HG03575 (cell line): ENCODE measurements around the gene SLC25A47.
"Not testable (repeated sequence)": the region's sequence is repeated elsewhere in the genome, so short reads cannot be mapped to it uniquely, and the experiment has no call there.

Experiments
- ATAC-seq: cut with Tn5 transposase; IDR thresholded peaks from one replicate; pipeline ENCODE4 v1.9.1; 2021; ENCODE audit not compliant: unreplicated experiment, insufficient number of reproducible peaks, low FRiP score; ENCODE audit errors: extremely low read depth

SLC25A47 gene

DNA sequence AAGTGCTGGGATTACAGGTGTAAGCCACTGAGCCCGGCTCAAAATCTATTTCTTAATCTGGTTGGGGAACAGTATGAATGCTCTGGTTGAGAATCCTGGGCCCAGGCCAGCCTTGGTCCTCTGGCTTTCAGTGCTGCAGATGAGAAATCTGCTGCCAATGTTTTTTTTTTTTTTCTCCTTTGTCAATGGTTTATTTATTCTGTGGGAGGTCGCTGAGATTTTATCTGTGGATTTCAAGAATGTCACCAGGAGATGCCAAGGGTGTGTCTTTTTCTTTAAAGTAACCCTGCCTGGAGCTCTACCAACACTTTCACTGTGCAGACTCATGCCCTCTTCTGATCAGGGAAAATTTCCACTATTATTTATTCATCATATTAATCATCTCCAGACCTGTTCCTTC is 20.5 kb upstream of the SLC25A47 start:
- no peak for ATAC-seq

GRCh38 chr14:100303179-100303578 is 20.0 kb upstream of the SLC25A47 start:
- no peak for ATAC-seq

DNA sequence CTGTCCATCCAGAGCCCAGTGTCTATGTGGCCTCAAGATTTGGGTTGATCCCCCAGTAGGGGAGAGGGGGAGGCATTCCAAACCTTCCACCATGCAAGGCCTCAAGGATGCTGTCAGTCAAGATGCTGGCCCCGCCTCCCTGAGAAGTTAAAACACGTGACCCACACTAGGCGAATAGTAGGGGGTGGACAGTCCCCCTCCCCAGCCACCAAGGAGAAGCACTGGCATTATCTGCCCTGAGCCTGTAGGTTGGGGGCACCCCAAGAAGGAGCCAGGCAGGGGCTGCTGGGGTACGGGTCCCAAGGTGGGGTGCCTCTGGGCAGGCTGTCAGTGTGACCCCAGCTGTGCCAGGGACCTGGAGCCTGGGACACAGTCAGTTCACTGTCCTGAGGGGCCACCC is 19.2 kb upstream of the SLC25A47 start:
- no peak for ATAC-seq

- no peak for ATAC-seq
Observed at GRCh38 chr14:100304825-100305323, 18.3 kb upstream of the SLC25A47 start.

DNA sequence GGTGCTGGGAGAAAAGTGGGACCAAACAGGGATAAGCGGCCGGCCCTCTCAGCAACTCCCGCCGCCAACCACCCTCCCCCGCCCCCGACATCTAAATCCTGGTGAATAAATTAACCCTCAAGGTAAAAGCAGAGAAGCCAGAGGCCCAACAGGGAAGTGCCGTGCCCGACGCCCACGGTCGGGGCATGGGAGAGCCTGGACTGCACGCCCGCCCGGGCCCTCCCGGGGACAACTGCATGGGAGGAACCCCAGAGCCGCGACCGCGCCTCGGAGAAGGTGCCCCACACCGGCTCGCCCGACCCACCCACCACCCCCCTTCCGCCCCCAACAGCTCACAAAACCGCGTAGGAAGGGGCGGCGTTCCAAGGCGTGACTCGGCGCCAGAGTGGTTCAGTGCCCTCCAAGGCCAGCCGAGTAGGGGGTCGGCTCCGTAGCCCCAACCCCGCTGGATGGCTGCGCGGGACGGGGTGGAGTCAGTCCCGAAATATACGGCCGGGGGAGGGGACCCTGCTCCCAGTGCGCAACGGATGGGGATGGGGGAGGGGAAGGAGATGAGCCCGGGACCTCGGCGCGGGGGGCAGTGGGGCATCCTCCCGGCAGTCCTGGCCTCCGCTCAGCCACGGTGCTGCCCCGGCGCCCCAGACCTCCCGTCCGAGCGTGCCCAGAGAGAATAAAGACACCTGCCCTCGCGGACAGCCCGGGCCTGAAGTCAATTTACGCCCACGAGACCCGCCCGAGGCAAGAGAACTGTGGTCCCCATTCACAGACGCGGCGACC is 17.6 kb upstream of the SLC25A47 start:
- no peak for ATAC-seq

DNA sequence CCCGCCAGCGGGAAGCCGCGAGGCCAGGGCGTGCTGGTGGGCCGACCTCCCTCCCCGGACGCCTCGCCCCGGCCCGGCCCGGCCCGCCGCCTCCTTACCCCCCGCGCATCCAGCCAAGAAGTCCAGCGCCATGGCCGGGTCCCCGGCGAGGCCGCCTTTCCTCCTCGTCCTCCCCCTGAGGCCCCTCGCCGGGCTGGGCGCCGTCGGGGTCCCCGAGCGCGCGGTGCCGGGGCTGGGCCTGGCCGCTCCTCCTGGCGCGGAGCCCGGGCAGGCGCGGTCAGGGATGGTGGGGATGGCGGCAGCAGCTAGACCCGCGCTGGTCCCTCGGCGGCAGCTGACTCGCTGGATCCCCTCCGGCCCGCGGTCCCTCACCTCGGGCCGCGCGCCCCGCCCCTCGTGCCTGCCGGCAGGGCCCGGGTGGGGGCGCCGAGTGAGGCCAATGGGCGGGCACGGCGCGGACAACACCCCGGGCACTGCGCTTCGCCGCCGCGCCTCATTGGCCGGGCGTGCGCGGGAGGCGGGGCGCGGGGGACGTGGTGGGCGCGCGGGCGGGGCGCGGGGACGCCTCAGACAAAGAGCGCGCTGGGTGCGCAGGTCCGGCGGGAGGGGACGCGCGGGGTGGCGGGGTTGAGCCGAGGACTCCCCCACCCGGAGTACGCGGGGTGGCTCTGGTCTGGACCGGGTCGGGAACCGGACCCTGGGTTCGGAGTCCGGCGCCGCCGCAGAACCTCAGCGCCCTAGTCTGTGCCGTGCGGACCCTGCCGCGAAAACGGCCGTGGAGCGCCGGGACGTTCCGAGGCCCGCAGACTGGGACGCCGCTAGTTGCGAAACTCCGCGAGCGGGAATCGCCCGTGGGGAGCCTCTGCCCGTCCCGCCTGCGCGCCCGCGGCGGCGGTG is 16.8 kb upstream of the SLC25A47 start, which contains the start of gene SLC25A29:
Gene SLC25A29 (minus strand): TSS at position 344 of the 897 bp plus-strand sequence. CDS start 212 bp downstream, at position 132.
- ATAC-seq, result no peak

DNA sequence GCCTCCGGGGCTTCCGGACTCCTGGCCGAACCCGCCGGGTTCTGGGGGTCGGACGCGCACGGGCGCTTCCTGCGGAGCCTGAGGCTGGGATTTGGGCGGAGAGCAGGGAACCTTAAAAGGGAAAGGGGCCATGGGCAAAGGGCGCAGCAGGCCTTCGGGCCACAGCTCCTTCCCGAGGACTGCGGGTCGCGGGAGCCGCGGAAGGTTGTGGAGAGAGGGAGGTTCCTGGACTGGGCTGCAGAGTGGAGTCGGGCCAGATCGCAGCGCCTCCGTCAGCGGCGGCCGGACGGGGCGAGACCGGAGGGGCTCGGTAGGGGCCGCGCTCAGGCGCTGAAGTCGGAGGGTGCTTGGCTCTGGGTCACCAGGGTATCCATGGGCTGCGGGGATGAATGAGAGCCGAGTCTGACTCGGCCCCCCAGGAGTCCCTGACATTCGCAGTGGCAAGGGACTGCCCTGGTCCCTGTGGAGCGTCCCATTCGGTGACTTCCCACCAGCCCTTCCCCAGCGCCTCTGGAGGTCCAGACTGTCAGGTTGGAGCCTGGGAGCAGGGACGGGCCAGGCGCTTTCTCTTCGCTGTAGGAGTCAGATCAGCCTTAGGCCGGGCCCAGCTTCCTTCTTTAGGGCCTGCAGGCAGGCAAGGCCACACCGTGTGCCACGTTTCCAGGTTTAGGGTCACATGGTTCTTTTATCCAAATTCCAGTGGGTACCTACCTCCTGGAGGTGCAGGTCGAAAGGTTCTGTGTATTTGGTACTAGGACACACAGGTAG is 16.0 kb upstream of the SLC25A47 start:
- ATAC-seq, result no peak

DNA sequence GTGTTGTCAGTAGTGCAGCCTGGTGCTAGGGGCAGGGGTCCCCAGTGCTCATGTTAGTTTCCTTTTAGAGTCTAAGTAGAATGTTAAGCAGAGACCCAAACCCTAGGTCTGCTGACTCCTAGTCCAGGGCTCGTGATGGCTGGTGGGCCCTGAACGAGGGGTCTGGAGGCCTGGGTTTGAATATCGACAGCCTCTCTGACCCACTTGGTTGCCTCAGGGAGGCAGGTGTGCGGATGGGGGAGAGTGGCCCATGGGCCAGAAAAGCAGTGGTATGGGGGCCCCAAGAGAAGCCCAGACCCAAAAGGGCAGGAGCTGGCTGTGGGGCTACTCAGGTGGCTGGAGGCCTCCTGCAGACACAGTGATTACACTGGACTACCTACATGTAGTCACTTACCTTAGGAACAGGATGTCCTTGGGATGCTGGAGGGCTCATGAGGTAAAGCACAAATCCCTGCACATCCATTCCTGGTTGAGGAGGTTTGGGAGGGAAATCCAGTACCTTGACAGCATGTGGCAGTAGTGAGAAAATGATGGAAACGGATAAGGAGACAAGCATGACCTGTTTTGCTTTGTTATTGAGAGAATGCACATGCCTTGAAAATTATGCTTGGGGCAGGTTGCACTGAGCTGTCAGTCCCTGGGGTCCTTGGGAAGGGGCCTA is 15.2 kb upstream of the SLC25A47 start:
- no peak for ATAC-seq

DNA sequence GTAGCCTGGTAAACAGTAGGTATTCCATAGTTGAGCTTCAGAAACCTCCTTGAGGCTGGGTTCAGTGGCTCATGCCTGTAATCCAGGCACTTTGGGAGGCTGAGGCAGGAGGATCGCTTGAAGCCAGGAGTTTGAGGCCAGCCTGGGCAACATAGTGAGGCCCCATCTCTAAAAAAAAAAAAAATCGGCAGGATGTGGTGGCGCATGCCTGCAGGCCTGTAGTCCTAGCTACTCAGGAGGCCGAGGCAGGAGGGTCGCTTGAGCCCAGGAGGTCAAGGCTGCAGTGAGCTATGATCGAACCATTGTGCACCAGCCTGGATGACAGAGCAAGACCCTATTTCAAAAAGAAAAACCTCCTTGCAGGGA is 14.7 kb upstream of the SLC25A47 start:
- ATAC-seq, result not testable (repeated sequence)

DNA sequence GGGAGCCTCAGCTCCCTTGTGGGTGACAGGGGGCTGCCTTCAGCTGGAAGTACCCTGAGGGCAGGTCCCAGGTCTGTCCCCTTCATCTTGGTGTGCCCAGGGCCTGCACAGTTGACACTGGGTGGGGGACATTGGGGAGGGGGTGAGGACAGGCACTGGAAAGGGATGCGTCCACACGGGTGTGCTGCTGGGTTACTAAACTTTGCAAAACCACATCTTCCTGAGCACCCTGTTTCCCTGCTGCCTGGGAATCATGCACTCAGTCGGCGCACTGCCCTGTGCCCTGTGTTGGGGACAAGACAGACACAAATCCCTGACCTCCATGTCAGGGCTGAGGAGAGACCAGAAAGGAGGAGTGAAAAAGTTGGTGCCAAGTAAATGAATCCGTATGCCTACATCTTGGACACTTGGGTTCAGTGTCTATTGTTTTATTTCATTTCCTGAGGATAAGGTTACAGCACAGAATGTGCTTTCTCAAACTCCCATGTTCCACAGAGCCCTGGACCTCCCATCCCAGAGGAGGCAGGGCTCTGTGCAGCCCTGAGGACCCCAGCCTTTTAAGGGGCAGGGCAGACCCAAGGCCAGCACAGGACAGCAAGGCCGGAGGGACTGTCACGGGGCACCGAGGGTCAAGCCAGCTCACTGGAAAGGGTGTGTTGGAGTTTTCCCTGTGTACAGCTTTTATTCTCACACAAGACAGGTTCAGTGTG is 14.0 kb upstream of the SLC25A47 start:
- no peak for ATAC-seq

GRCh38 chr14:100312110-100312876 is 10.8 kb upstream of the SLC25A47 start:
- ATAC-seq, result not testable (repeated sequence)

DNA sequence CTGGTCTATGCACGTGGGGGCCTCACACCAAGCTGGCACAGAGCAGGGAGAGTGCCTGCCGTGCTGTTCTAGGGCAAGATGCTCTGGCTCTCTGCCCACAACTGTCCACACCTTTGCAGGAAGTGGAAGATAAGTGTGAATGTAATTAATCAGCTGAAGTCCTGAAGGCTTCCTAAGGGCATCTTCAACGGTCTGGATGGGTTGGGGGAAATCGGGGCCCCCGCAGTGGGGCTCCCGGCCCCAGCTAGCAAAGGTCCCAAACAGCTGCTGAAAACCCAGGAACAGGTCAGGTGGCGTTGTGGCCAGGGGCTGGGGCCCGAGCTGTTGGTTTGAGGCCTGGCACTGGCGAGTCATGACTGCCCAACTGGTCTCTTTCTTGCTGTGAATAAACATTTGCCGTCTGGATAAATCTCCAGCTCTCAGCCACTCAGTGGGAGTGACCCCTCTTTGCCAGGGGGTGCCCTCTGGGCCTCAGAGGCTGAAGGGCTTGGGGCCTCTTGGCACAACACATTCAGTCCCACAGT is 10.2 kb upstream of the SLC25A47 start:
- no peak for ATAC-seq

- no peak for ATAC-seq
Observed at GRCh38 chr14:100313464-100314230, 9.5 kb upstream of the SLC25A47 start.

GRCh38 chr14:100314724-100315123 is 8.4 kb upstream of the SLC25A47 start:
- ATAC-seq, result no peak

- ATAC-seq, result no peak
Observed at GRCh38 chr14:100317389-100317788, 5.8 kb upstream of the SLC25A47 start.

DNA sequence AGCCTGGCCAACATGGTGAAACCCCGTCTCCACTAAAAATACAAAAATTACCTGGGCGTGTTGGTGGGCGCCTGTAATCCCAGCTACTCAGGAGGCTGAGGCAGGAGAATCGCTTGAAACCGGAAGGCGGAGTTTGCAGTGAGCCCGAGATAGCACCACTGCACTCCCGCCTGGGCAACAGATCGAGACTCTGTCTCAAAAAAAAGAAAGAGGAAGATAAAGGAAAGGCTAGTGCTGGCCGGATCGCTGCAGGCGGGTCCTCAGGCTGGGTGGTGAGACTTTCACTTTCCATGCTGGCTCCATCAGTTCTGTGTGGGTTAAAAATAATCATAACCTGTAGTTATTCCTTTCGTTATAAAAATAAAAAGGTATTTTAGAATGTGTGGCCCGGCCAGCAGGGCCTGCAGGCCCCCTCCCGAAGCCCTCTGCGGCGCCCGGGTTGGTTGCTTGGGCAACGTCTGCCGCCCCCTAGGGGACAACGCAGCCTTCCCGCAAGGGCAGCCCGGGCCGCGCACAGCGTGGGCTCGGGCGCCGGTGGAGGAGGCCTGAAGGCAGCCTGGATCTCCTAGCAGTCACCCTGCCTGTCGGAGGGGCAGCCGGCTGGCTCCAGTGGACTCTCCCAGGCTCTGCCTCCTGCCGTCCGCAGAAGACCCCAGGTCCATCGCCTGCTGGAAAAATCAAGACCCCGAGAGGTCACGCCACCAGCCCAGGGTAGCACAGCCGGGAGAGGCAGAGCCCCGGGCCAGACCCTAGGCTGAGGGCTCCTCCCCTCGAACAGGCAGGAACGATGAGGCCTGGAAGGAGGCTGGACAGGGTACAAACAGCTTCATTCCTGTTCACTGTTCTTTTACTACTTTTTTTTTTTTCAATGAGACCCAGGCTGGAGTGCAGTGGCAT is 5.0 kb upstream of the SLC25A47 start:
- ATAC-seq, result no peak
